ENCODE results near the gene TKTL1.
"Not testable (repeated sequence)": the region's sequence is repeated elsewhere in the genome, so short reads cannot be mapped to it uniquely, and the experiment has no call there.

TKTL1 gene

GRCh38 chrX:154309041-154309775 lies 13.6 kb downstream of the TKTL1 start:
- no peak for DNase-seq (ENCODE audit: low read depth)

- no peak for DNase-seq (ENCODE audit: low read depth)
Observed at GRCh38 chrX:154310616-154311536, 15.3 kb downstream of the TKTL1 start.

- DNase-seq (ENCODE audit: low read depth), result no peak
Observed at GRCh38 chrX:154312116-154312515, 16.5 kb downstream of the TKTL1 start.

- no peak for DNase-seq (ENCODE audit: low read depth)
Observed at GRCh38 chrX:154313147-154313546, 17.6 kb downstream of the TKTL1 start.

GRCh38 chrX:154315416-154315815 lies 19.8 kb downstream of the TKTL1 start:
- no peak for DNase-seq (ENCODE audit: low read depth)

GRCh38 chrX:154317391-154317995 lies 21.9 kb downstream of the TKTL1 start:
- DNase-seq (ENCODE audit: low read depth), result no peak

GRCh38 chrX:154320406-154320805 lies 24.8 kb downstream of the TKTL1 start:
- DNase-seq (ENCODE audit: low read depth), result no peak

- no peak for DNase-seq (ENCODE audit: low read depth)
Observed at GRCh38 chrX:154321152-154321551, 25.6 kb downstream of the TKTL1 start.

- no peak for DNase-seq (ENCODE audit: low read depth)
Observed at GRCh38 chrX:154321594-154321993, 26.0 kb downstream of the TKTL1 start.

GRCh38 chrX:154322890-154323289 lies 27.3 kb downstream of the TKTL1 start:
- no peak for DNase-seq (ENCODE audit: low read depth)

- DNase-seq (ENCODE audit: low read depth), result no peak
Observed at GRCh38 chrX:154323537-154323936, 27.9 kb downstream of the TKTL1 start.

GRCh38 chrX:154325541-154325940 lies 29.9 kb downstream of the TKTL1 start:
- no peak for DNase-seq (ENCODE audit: low read depth)

GRCh38 chrX:154327038-154327820 lies 31.6 kb downstream of the TKTL1 start:
- no peak for DNase-seq (ENCODE audit: low read depth)

GRCh38 chrX:154328646-154329045 lies 33.1 kb downstream of the TKTL1 start:
- no peak for DNase-seq (ENCODE audit: low read depth)

- DNase-seq (ENCODE audit: low read depth), result no peak
Observed at GRCh38 chrX:154329294-154329693, 33.7 kb downstream of the TKTL1 start.

GRCh38 chrX:154332561-154332960 lies 37.0 kb downstream of the TKTL1 start:
- DNase-seq (ENCODE audit: low read depth), result no peak

- DNase-seq (ENCODE audit: low read depth), result no peak
Observed at GRCh38 chrX:154333116-154333515, 37.5 kb downstream of the TKTL1 start.

- DNase-seq (ENCODE audit: low read depth), result no peak
Observed at GRCh38 chrX:154333837-154334271, 38.3 kb downstream of the TKTL1 start.

- no peak for DNase-seq (ENCODE audit: low read depth)
Observed at GRCh38 chrX:154334496-154334895, 38.9 kb downstream of the TKTL1 start.

GRCh38 chrX:154341399-154342298 lies 46.1 kb downstream of the TKTL1 start:
- not testable (repeated sequence) for DNase-seq (ENCODE audit: low read depth)

GRCh38 chrX:154343063-154343462 lies 47.5 kb downstream of the TKTL1 start:
- DNase-seq (ENCODE audit: low read depth), result not testable (repeated sequence)

All from T-helper 22 cell (primary cell).